Trophoblast cell (in vitro differentiated cells and primary cell): ENCODE data around the gene SWI5.
A peak's percentile ranks its signal among the peaks of the same experiment; 100 is the strongest.

ENCODE experiments used
- DNase-seq, 2 donors: peaks; one replicate each; pipeline ENCODE4 v3.0.0-alpha.2; 2016
- H2AFZ ChIP-seq: 2 replicates; pipeline ENCODE4 v1.6.1; 2013; ENCODE audit warnings: low read length, moderate library complexity, mild to moderate bottlenecking; ENCODE audit not compliant: insufficient read depth, poor library complexity
- H2AK5ac ChIP-seq: 2 replicates; pipeline ENCODE4 v1.6.1; 2013; ENCODE audit warnings: mild to moderate bottlenecking, low read length
- H2BK120ac ChIP-seq: 2 replicates; pipeline ENCODE4 v1.6.1; 2013; ENCODE audit warnings: low read length, mild to moderate bottlenecking, moderate library complexity; ENCODE audit not compliant: insufficient read depth, poor library complexity
- H2BK12ac ChIP-seq: 2 replicates; pipeline ENCODE4 v1.6.1; 2013; ENCODE audit warnings: mild to moderate bottlenecking, low read length, moderate library complexity
- H2BK5ac ChIP-seq: 2 replicates; pipeline ENCODE4 v1.6.1; 2013; ENCODE audit warnings: low read length, low read depth, moderate library complexity, mild to moderate bottlenecking; ENCODE audit not compliant: poor library complexity
- H3K14ac ChIP-seq: 2 replicates; pipeline ENCODE4 v1.6.1; 2013; ENCODE audit warnings: mild to moderate bottlenecking, low read length
- H3K18ac ChIP-seq: 2 replicates; pipeline ENCODE4 v1.6.1; 2013; ENCODE audit warnings: mild to moderate bottlenecking, low read length
- H3K23ac ChIP-seq: 2 replicates; pipeline ENCODE4 v1.6.1; 2013; ENCODE audit warnings: low read length
- H3K27ac ChIP-seq: 2 replicates; pipeline ENCODE4 v1.5.1; 2013; ENCODE audit warnings: low read depth, mild to moderate bottlenecking, inconsistent platforms, low read length, moderate library complexity
- H3K27me3 ChIP-seq: 2 replicates; pipeline ENCODE4 v1.6.1; 2013; ENCODE audit warnings: inconsistent platforms, mild to moderate bottlenecking, low read length, moderate library complexity; ENCODE audit not compliant: insufficient read depth
- H3K36me3 ChIP-seq, 2 experiments: 1 replicate in 1 of 2; 2 replicates in 1 of 2; pipeline ENCODE4 v1.6.1; 2013; ENCODE audit warnings: low read length in 2 of 2, mild to moderate bottlenecking in 2 of 2, moderate library complexity in 1 of 2; ENCODE audit not compliant: insufficient read depth in 2 of 2, control insufficient read depth in 1 of 2
- H3K4ac ChIP-seq: 2 replicates; pipeline ENCODE4 v1.6.1; 2013; ENCODE audit warnings: low read depth, mild to moderate bottlenecking, low read length, moderate library complexity
- H3K4me1 ChIP-seq, 2 experiments: 1 replicate in 1 of 2; 2 replicates in 1 of 2; pipeline ENCODE4 v1.6.1; 2013; ENCODE audit warnings: low read length in 2 of 2, mild to moderate bottlenecking in 2 of 2, moderate library complexity in 1 of 2; ENCODE audit not compliant: insufficient read depth in 2 of 2, control insufficient read depth in 1 of 2
- H3K4me2 ChIP-seq: 2 replicates; pipeline ENCODE4 v1.6.1; 2013; ENCODE audit warnings: inconsistent platforms, mild to moderate bottlenecking, low read length, moderate library complexity
- H3K4me3 ChIP-seq: 2 replicates; pipeline ENCODE4 v1.5.1; 2013; ENCODE audit warnings: mild to moderate bottlenecking, low read depth, low read length, inconsistent platforms
- H3K79me1 ChIP-seq: one replicate; pipeline ENCODE4 v1.6.1; 2013; ENCODE audit warnings: low read length
- H3K79me2 ChIP-seq: 2 replicates; pipeline ENCODE4 v1.6.1; 2013; ENCODE audit warnings: low read length, mild to moderate bottlenecking; ENCODE audit not compliant: control insufficient read depth, insufficient read depth, poor library complexity
- H3K9ac ChIP-seq: 2 replicates; pipeline ENCODE4 v1.6.1; 2013; ENCODE audit warnings: mild to moderate bottlenecking, low read length
- H3K9me3 ChIP-seq: 2 replicates; pipeline ENCODE4 v1.6.1; 2013; ENCODE audit warnings: low read depth, mild to moderate bottlenecking, control low read depth, inconsistent platforms, low read length; ENCODE audit not compliant: insufficient read depth
- H4K12ac ChIP-seq: 2 replicates; pipeline ENCODE4 v1.6.1; 2013; ENCODE audit warnings: low read depth, mild to moderate bottlenecking, low read length, moderate library complexity
- H4K8ac ChIP-seq: 2 replicates; pipeline ENCODE4 v1.6.1; 2013; ENCODE audit warnings: low read depth, mild to moderate bottlenecking, low read length, moderate library complexity
- H4K91ac ChIP-seq: one replicate; pipeline ENCODE4 v1.6.1; 2013; ENCODE audit warnings: low read depth, mild to moderate bottlenecking, low read length, moderate library complexity
- WGBS: extraction: QIAGEN DNeasy Blood & Tissue Kit; methylation state at CpG from one replicate; pipeline ENCODE4 v1.1.7; 2013; ENCODE audit warnings: missing lambda C conversion rate; ENCODE audit not compliant: insufficient read length, insufficient coverage; ENCODE audit errors: extremely low coverage; 5-methylcytosine and 5-hydroxymethylcytosine counted together

Gene SWI5

GRCh38 chr9:128294142-128294541 is 18.1 kb downstream of the SWI5 start:
- Histone ChIP-seq H3K4ac (no peak overlapping the region), H3K27me3 (no peaks in the 10 kb centered on the region), H3K79me1 (no peaks in the 10 kb centered on the region), H4K8ac (no peak overlapping the region), H3K4me2 (no peak overlapping the region), H2BK12ac (no peak overlapping the region), H3K18ac (no peak overlapping the region), H3K23ac (no peak overlapping the region), H3K14ac (no peak overlapping the region), H4K12ac (no peak overlapping the region), H2AK5ac (no peak overlapping the region), H3K4me1 (peaks cover 9 to 14% of the 10 kb centered on the region in 2 experiments), H2BK120ac (no peak overlapping the region), H4K91ac (no peak overlapping the region), H2BK5ac (no peak overlapping the region), H3K9ac (no peak overlapping the region), H3K9me3 (no peaks in the 10 kb centered on the region), H2AFZ (no peak overlapping the region), H3K79me2 (no peaks in the 10 kb centered on the region), H3K36me3 (peaks cover 0 to under 1% of the 10 kb centered on the region in 2 experiments), H3K27ac (no peak overlapping the region), H3K4me3 (no peak overlapping the region)
- no peak for DNase-seq
- WGBS: no CpG with 5 or more reads among the region's 4 CpGs

DNA sequence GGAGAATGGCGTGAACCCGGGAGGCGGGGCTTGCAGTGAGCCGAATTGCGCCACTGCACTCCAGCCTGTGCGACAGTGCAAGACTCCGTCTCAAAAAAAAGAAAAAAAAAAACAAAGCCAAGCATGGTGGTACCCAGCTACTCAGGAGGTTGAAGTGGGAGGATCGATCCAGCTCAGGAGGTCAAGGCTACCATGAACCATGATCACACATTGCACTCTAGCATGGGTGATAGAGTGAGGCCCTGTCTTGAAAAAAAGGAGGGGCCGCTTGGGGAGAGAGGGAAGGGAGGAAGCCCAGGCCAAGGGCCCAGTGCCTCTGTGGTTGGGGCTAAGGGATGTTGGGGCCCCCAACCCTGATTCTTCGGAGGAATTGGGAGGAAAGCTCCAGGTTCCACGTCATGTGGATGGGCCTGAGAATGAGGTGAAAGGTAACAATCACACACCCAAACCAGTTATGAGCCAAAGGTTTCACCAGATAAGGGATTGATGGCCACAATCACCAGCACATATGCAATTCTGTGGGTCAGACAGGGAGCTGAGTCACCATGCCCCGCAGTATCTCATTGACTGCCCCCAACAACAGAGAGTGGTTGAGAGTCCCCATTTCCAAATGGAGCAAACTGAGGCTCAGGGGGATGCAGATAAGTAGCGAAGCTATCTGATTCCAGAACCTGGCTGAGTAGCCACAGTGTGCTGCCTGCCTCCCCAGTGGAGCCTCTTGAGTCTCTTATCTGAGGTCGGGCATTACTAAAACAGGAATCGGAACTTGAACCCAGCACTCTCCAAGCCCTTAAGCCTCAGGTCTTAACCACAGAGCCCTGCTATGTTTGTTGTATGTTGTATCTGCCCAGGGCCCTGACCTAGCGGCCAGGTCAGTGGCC is 20.5 kb downstream of the SWI5 start:
- WGBS: no CpG with 5 or more reads among the region's 16 CpGs
- no peak overlapping the region for H3K14ac ChIP-seq
- DNase-seq: peak; percentile 73 to 85

GRCh38 chr9:128297221-128297773 is 21.2 kb downstream of the SWI5 start:
- no peak overlapping the region for H2AFZ ChIP-seq
- no peaks in the 10 kb centered on the region for H3K27me3 ChIP-seq
- no peak overlapping the region for H2BK12ac ChIP-seq
- no peaks in the 10 kb centered on the region for H3K36me3 ChIP-seq
- H4K8ac ChIP-seq: no peak overlapping the region
- H3K4me1 ChIP-seq: peaks cover 9 to 15% of the 10 kb centered on the region in 2 experiments
- no peaks in the 10 kb centered on the region for H3K79me1 ChIP-seq
- no peak overlapping the region for H3K27ac ChIP-seq
- H3K4ac ChIP-seq: no peak overlapping the region
- H3K14ac ChIP-seq: no peak overlapping the region
- H2BK120ac ChIP-seq: no peak overlapping the region
- H4K91ac ChIP-seq: no peak overlapping the region
- no peaks in the 10 kb centered on the region for H3K79me2 ChIP-seq
- no peak overlapping the region for H3K4me2 ChIP-seq
- no peak overlapping the region for H3K9ac ChIP-seq
- H3K23ac ChIP-seq: no peak overlapping the region
- no peak overlapping the region for H3K18ac ChIP-seq
- no peak overlapping the region for H2BK5ac ChIP-seq
- H3K4me3 ChIP-seq: no peak overlapping the region
- H3K9me3 ChIP-seq: no peaks in the 10 kb centered on the region
- no peak for DNase-seq
- WGBS: no CpG with 5 or more reads among the region's 2 CpGs
- H4K12ac ChIP-seq: no peak overlapping the region
- H2AK5ac ChIP-seq: no peak overlapping the region

More for the DNA sequence above, 20.5 kb downstream of the SWI5 start:
- Histone ChIP-seq H2BK120ac (no peak overlapping the region), H4K91ac (no peak overlapping the region), H3K4me1 (peaks cover 9 to 15% of the 10 kb centered on the region in 2 experiments), H3K9ac (no peak overlapping the region), H2BK5ac (no peak overlapping the region), H3K23ac (no peak overlapping the region), H3K18ac (no peak overlapping the region), H3K4me3 (no peak overlapping the region), H3K4me2 (no peak overlapping the region), H2BK12ac (no peak overlapping the region), H4K12ac (no peak overlapping the region), H2AK5ac (no peak overlapping the region), H3K4ac (no peak overlapping the region), H3K27ac (no peak overlapping the region), H3K79me1 (no peaks in the 10 kb centered on the region), H4K8ac (no peak overlapping the region), H2AFZ (no peak overlapping the region), H3K9me3 (no peaks in the 10 kb centered on the region), H3K27me3 (no peaks in the 10 kb centered on the region), H3K36me3 (no peaks in the 10 kb centered on the region), H3K79me2 (no peaks in the 10 kb centered on the region)

GRCh38 chr9:128298535-128299482 is 22.7 kb downstream of the SWI5 start:
- H2BK120ac ChIP-seq: no peak overlapping the region
- H3K14ac ChIP-seq: no peak overlapping the region
- H2AFZ ChIP-seq: no peak overlapping the region
- no peak overlapping the region for H3K23ac ChIP-seq
- no peak overlapping the region for H2BK12ac ChIP-seq
- H3K18ac ChIP-seq: no peak overlapping the region
- no peak overlapping the region for H4K91ac ChIP-seq
- WGBS: no CpG with 5 or more reads among the region's 20 CpGs
- H3K79me1 ChIP-seq: no peaks in the 10 kb centered on the region
- no peak overlapping the region for H3K9ac ChIP-seq
- peak; percentile 85 to 93 for DNase-seq
- H3K79me2 ChIP-seq: no peaks in the 10 kb centered on the region
- peak overlapping the region; percentile 0 for H3K27ac ChIP-seq
- no peak overlapping the region for H4K12ac ChIP-seq
- H3K36me3 ChIP-seq: no peaks in the 10 kb centered on the region
- no peaks in the 10 kb centered on the region for H3K27me3 ChIP-seq
- H3K4me1 ChIP-seq: peaks cover 9 to 15% of the 10 kb centered on the region in 2 experiments
- no peak overlapping the region for H3K4me3 ChIP-seq
- no peak overlapping the region for H2BK5ac ChIP-seq
- H3K4ac ChIP-seq: no peak overlapping the region
- no peak overlapping the region for H4K8ac ChIP-seq
- no peak overlapping the region for H3K4me2 ChIP-seq
- no peaks in the 10 kb centered on the region for H3K9me3 ChIP-seq
- H2AK5ac ChIP-seq: no peak overlapping the region
